Measurements from ENCODE around the gene SORD. TPM values are rescaled to one million over a fixed set of nuclear protein-coding genes. Genes with fewer than 3 reads are reported as not detected.
"Not testable (repeated sequence)": the region's sequence is repeated elsewhere in the genome, so short reads cannot be mapped to it uniquely, and the experiment has no call there.

SORD gene
- total and polyA plus RNA-seq, 8 donors: 2.1 to 14.7 (median 8.8) TPM

GRCh38 chr15:45050587-45050986, 27.6 kb downstream of the SORD start:
- Histone ChIP-seq H3K27me3 (no peaks in the 10 kb centered on the region), H3K27ac (no peak overlapping the region), H3K9me3 (no peaks in the 10 kb centered on the region), H3K4me3 (no peak overlapping the region), H3K4me1 (no peaks in the 10 kb centered on the region), H3K36me3 (no peaks in the 10 kb centered on the region)
- FAIRE-seq (no peak), ATAC-seq (no peak), DNase-seq (no peak)
- no peak for TF ChIP-seq CTCF (IDR thresholded peaks at IDR 0.05)
- intact Hi-C loops (cut with DNase I): no loop called here
- WGBS, 2 donors: 94 to 100% methylated on average over 1 of the region's 1 CpG

- H3K4me1 ChIP-seq; DNase-seq; H3K4me3 ChIP-seq; ATAC-seq; H3K36me3 ChIP-seq; intact Hi-C loops (cut with DNase I); FAIRE-seq; H3K9me3 ChIP-seq; H3K27me3 ChIP-seq; H3K27ac ChIP-seq: not testable (repeated sequence)
- WGBS, 2 donors: 95 to 100% methylated on average over 3 of the region's 3 CpGs
Observed at GRCh38 chr15:45052676-45053075, 29.7 kb downstream of the SORD start.

GRCh38 chr15:45058690-45059675, 36.0 kb downstream of the SORD start:
- H3K9me3 ChIP-seq; H3K27ac ChIP-seq; H3K4me3 ChIP-seq; DNase-seq; H3K36me3 ChIP-seq; H3K4me1 ChIP-seq; H3K27me3 ChIP-seq; intact Hi-C loops (cut with DNase I); FAIRE-seq: not testable (repeated sequence)
- 61 to 76% methylated on average over 3 of the region's 3 CpGs for WGBS, 2 donors
- ATAC-seq: peak in 3 of 4 donors; percentile 25 to 58 (median 47)

- H3K4me1 ChIP-seq; H3K27me3 ChIP-seq; H3K9me3 ChIP-seq; H3K4me3 ChIP-seq; DNase-seq; H3K36me3 ChIP-seq; ATAC-seq; H3K27ac ChIP-seq; intact Hi-C loops (cut with DNase I); FAIRE-seq: not testable (repeated sequence)
- WGBS, 2 donors: 98 to 100% methylated on average over 5 of the region's 7 CpGs
Observed at GRCh38 chr15:45062301-45062700, 39.3 kb downstream of the SORD start.

- H3K4me1 ChIP-seq: no peaks in the 10 kb centered on the region
- no peak overlapping the region for H3K4me3 ChIP-seq
- no peak for FAIRE-seq
- TF ChIP-seq CTCF (IDR thresholded peaks at IDR 0.05): no peak
- peak in 1 of 4 donors; percentile 13 for ATAC-seq
- H3K27me3 ChIP-seq: no peaks in the 10 kb centered on the region
- no peaks in the 10 kb centered on the region for H3K36me3 ChIP-seq
- intact Hi-C loops (cut with DNase I): no loop called here
- WGBS, 2 donors: 65 to 68% methylated on average over 4 of the region's 4 CpGs
- no peaks in the 10 kb centered on the region for H3K9me3 ChIP-seq
- no peak overlapping the region for H3K27ac ChIP-seq
- DNase-seq: no peak
Observed at GRCh38 chr15:45064386-45064785, 41.4 kb downstream of the SORD start.

- DNase-seq; H3K27me3 ChIP-seq; H3K9me3 ChIP-seq; H3K4me1 ChIP-seq; FAIRE-seq; H3K4me3 ChIP-seq; H3K36me3 ChIP-seq; intact Hi-C loops (cut with DNase I): not testable (repeated sequence)
- peak overlapping the region in 2 of 4 donors; percentile 64 to 76 for H3K27ac ChIP-seq
- 84 to 95% methylated on average over 3 to 6 of the region's 6 CpGs for WGBS, 2 donors
- peak in 1 of 4 donors; percentile 24 for ATAC-seq
Observed at GRCh38 chr15:45069942-45070360, 47.0 kb downstream of the SORD start.

- peak overlapping the region in 1 of 4 donors; percentile 47 for H3K27ac ChIP-seq
- H3K4me1 ChIP-seq; H3K36me3 ChIP-seq; DNase-seq; H3K4me3 ChIP-seq; FAIRE-seq; H3K9me3 ChIP-seq; intact Hi-C loops (cut with DNase I); H3K27me3 ChIP-seq: not testable (repeated sequence)
- peak in 2 of 4 donors; percentile 10 to 26 for ATAC-seq
Observed at GRCh38 chr15:45073602-45074001, 50.6 kb downstream of the SORD start.

- ATAC-seq: peak; percentile 32 to 72 (median 64)
- not testable (repeated sequence) for FAIRE-seq
Observed at GRCh38 chr15:45075440-45076320, 52.7 kb downstream of the SORD start.

GRCh38 chr15:45077391-45077790, 54.4 kb downstream of the SORD start:
- intact Hi-C loops (cut with DNase I); H3K4me3 ChIP-seq; H3K9me3 ChIP-seq; H3K27me3 ChIP-seq; FAIRE-seq; H3K36me3 ChIP-seq: not testable (repeated sequence)
- 30 to 31% methylated on average over 2 of the region's 2 CpGs for whole genome bisulfite sequencing, 2 donors
- DNase-seq (peak in 3 of 6 donors; percentile 30 to 70 (median 47)), ATAC-seq (peak; percentile 63 to 79 (median 72))
- Histone ChIP-seq H3K4me1 (peaks cover 0 to 11% (median 0%) of the 10 kb centered on the region in 3 donors), H3K27ac (peak overlapping the region in 2 of 4 donors; percentile 64 to 68)

More at GRCh38 chr15:45075440-45076320, 52.7 kb downstream of the SORD start:
- DNase-seq; H3K27me3 ChIP-seq; H3K4me1 ChIP-seq; H3K9me3 ChIP-seq; H3K36me3 ChIP-seq; H3K27ac ChIP-seq; H3K4me3 ChIP-seq; intact Hi-C loops (cut with DNase I): not testable (repeated sequence)
- WGBS, 2 donors: 91 to 100% methylated on average over 1 of the region's 9 CpGs
